IMR-90 (cell line): ENCODE results near the gene HEYL. TPM values are rescaled to one million over a fixed set of nuclear protein-coding genes. Genes with fewer than 3 reads are reported as not detected.
A peak's percentile ranks its signal among the peaks of the same experiment; 100 is the strongest.

Experiments
- ATAC-seq: fragments of 200-7000 bp; cut with Tn5 transposase; 2 replicates; pipeline ENCODE4 v1.9.1; 2020; ENCODE audit warnings: low read depth, mild to moderate bottlenecking, moderate library complexity
- BruUV-seq: library from RNA; stranded (reverse); fragments of 400-500 nt; replicated peaks from 2 replicates; lab custom pipeline; 2021; lab: Mats Ljungman, UMichigan
- CTCF ChIA-PET: fragments of 300-600 bp; formaldehyde crosslinking; extraction: SDS; loops from one replicate; lab custom pipeline; 2021; ENCODE audit warnings: antibody characterized with exemption; lab: Yijun Ruan, JAX
- POLR2A ChIA-PET: fragments of 300-600 bp; sonication (Branson Sonifier 250); formaldehyde crosslinking; loops from one replicate; lab custom pipeline; 2022; ENCODE audit warnings: antibody characterized with exemption; ENCODE audit not compliant: unreplicated experiment; lab: Charles Lee
- DNase-seq: peaks from one replicate; pipeline ENCODE4 v3.0.0; 2013
- H2AFZ ChIP-seq: replicated peaks from 2 replicates; pipeline ENCODE3; 2013; ENCODE audit warnings: low read length, mild to moderate bottlenecking; ENCODE audit not compliant: poor library complexity
- H2AK5ac ChIP-seq: 2 replicates; pipeline ENCODE4 v1.6.1; 2013; ENCODE audit warnings: low read depth, low read length, inconsistent platforms
- H2AK9ac ChIP-seq: replicated peaks from 2 replicates; pipeline ENCODE3; 2013; ENCODE audit warnings: mild to moderate bottlenecking, low read depth, low read length, moderate library complexity; ENCODE audit not compliant: poor library complexity
- H2BK120ac ChIP-seq: 2 replicates; pipeline ENCODE4 v1.6.1; 2013; ENCODE audit warnings: low read depth, low read length, inconsistent platforms
- H2BK15ac ChIP-seq: 3 replicates; pipeline ENCODE4 v1.6.1; 2013; ENCODE audit warnings: low read depth, low read length, inconsistent platforms
- H2BK20ac ChIP-seq: 2 replicates; pipeline ENCODE4 v1.6.1; 2013; ENCODE audit warnings: low read depth, mild to moderate bottlenecking, inconsistent platforms, low read length, moderate library complexity
- H2BK5ac ChIP-seq: 2 replicates; pipeline ENCODE4 v1.6.1; 2013; ENCODE audit warnings: mild to moderate bottlenecking, low read depth, low read length, inconsistent platforms; ENCODE audit not compliant: poor library complexity, severe bottlenecking
- H3K14ac ChIP-seq: replicated peaks from 2 replicates; pipeline ENCODE4 v1.6.1; 2013; ENCODE audit warnings: low read depth, low read length, inconsistent platforms
- H3K18ac ChIP-seq: 2 replicates; pipeline ENCODE4 v1.6.1; 2013; ENCODE audit warnings: low read depth, low read length, control low read depth
- H3K23ac ChIP-seq: 2 replicates; pipeline ENCODE4 v1.6.1; 2013; ENCODE audit warnings: low read depth, low read length, inconsistent platforms
- H3K27ac ChIP-seq: 2 replicates; pipeline ENCODE4 v1.5.1; 2013; ENCODE audit warnings: mild to moderate bottlenecking, control low read depth, low read length; ENCODE audit not compliant: insufficient read depth
- H3K27me3 ChIP-seq: 2 replicates; pipeline ENCODE4 v1.6.1; 2013; ENCODE audit warnings: low read length; ENCODE audit not compliant: control insufficient read depth, insufficient read depth
- H3K36me3 ChIP-seq: 2 replicates; pipeline ENCODE4 v1.6.1; 2013; ENCODE audit warnings: low read length, mixed read lengths; ENCODE audit not compliant: control insufficient read depth, insufficient read depth
- H3K4ac ChIP-seq: 2 replicates; pipeline ENCODE4 v1.6.1; 2013; ENCODE audit warnings: low read depth, low read length, inconsistent platforms
- H3K4me1 ChIP-seq: 2 replicates; pipeline ENCODE4 v1.6.1; 2013; ENCODE audit warnings: low read length, mixed read lengths; ENCODE audit not compliant: control insufficient read depth, insufficient read depth
- H3K4me2 ChIP-seq: 2 replicates; pipeline ENCODE4 v1.6.1; 2013; ENCODE audit warnings: low read depth, mild to moderate bottlenecking, control low read depth, low read length, moderate library complexity
- H3K4me3 ChIP-seq: 2 replicates; pipeline ENCODE4 v1.5.1; 2013; ENCODE audit warnings: low read depth, mild to moderate bottlenecking, control low read depth, low read length, moderate library complexity; ENCODE audit not compliant: insufficient read depth
- H3K56ac ChIP-seq: 2 replicates; pipeline ENCODE4 v1.6.1; 2013; ENCODE audit warnings: low read length, inconsistent platforms; ENCODE audit not compliant: insufficient read depth; ENCODE audit errors: extremely low read depth
- H3K79me1 ChIP-seq, 2 experiments: 2 replicates each; pipeline ENCODE4 v1.6.1; 2013; ENCODE audit warnings: low read length in 2 of 2, inconsistent platforms in 1 of 2, low read depth in 1 of 2
- H3K9ac ChIP-seq: 2 replicates; pipeline ENCODE4 v1.6.1; 2013; ENCODE audit warnings: low read depth, low read length, control low read depth
- H3K9me1 ChIP-seq: 2 replicates; pipeline ENCODE4 v1.6.1; 2013; ENCODE audit warnings: low read length, inconsistent platforms; ENCODE audit not compliant: insufficient read depth
- H3K9me3 ChIP-seq: 2 replicates; pipeline ENCODE4 v1.6.1; 2013; ENCODE audit warnings: low read length; ENCODE audit not compliant: control insufficient read depth, insufficient read depth
- H4K20me1 ChIP-seq: 2 replicates; pipeline ENCODE4 v1.6.1; 2013; ENCODE audit warnings: low read length, inconsistent platforms; ENCODE audit not compliant: insufficient read depth
- H4K5ac ChIP-seq: 2 replicates; pipeline ENCODE4 v1.6.1; 2013; ENCODE audit warnings: mild to moderate bottlenecking, low read depth, low read length, control low read depth
- H4K8ac ChIP-seq, 2 experiments: 2 replicates each; pipeline ENCODE4 v1.6.1; 2013; ENCODE audit warnings: low read depth in 2 of 2, low read length in 2 of 2, control low read depth in 1 of 2, inconsistent platforms in 1 of 2
- H4K91ac ChIP-seq: 2 replicates; pipeline ENCODE4 v1.6.1; 2013; ENCODE audit warnings: low read depth, low read length, inconsistent platforms; ENCODE audit not compliant: insufficient read depth
- CTCF ChIP-seq: conservative IDR thresholded peaks from 2 replicates; pipeline ENCODE4 v1.5.1; 2012; ENCODE audit warnings: mild to moderate bottlenecking, low read depth, low read length, improper control_type of control experiment
- MAZ ChIP-seq: IDR thresholded peaks from 2 replicates; pipeline ENCODE4 v1.6.1; 2012; ENCODE audit warnings: low read depth, mild to moderate bottlenecking, low read length, improper control_type of control experiment, moderate library complexity, borderline replicate concordance
- RAD21 ChIP-seq: IDR thresholded peaks from 2 replicates; pipeline ENCODE4 v1.6.1; 2012; ENCODE audit warnings: low read length, improper control_type of control experiment
- RCOR1 ChIP-seq: IDR thresholded peaks from 2 replicates; pipeline ENCODE4 v1.6.1; 2012; ENCODE audit warnings: mild to moderate bottlenecking, low read length, improper control_type of control experiment; ENCODE audit not compliant: insufficient replicate concordance
- SMC3 ChIP-seq: fragments of 150-350 bp; IDR thresholded peaks from 2 replicates; pipeline ENCODE4 v1.6.1; 2016; ENCODE audit warnings: low read depth, mild to moderate bottlenecking, antibody characterized with exemption, low read length, moderate library complexity
- WGBS, 2 experiments: methylation state at CpG; one replicate each; pipeline versions ENCODE4 v1.1.5 to v1.1.7; 2013; ENCODE audit warnings: missing lambda C conversion rate in 2 of 2; ENCODE audit not compliant: insufficient read length in 1 of 2; ENCODE audit errors: extremely low coverage in 2 of 2; 5-methylcytosine and 5-hydroxymethylcytosine counted together
- dilution Hi-C: fragments of 300-500 bp; cut with HindIII; formaldehyde crosslinking; loops from one replicate; pipeline ENCODE4 v1.14.3; 2018; ENCODE audit warnings: low sequenced_read_pairs; ENCODE audit not compliant: unreplicated experiment
- in situ Hi-C: fragments of 300-500 bp; cut with MboI; formaldehyde crosslinking; loops from 3 replicates; pipeline ENCODE4 v1.14.3; 2019; ENCODE audit warnings: low sequenced_read_pairs, inconsistent platforms, mixed read lengths
- intact Hi-C: fragments of 100-400 bp; cut with micrococcal nuclease; formaldehyde crosslinking; loops from 2 replicates; pipeline ENCODE4 v1.10.0; 2022
- polyA plus RNA-seq, 3 experiments: library from polyadenylated mRNA; depleted of rRNA; stranded (reverse); fragments of >200 nt; gene quantifications; 2 replicates each; pipeline ENCODE4 v1.2.3, GENCODE V29; 2012; ENCODE audit warnings: low replicate concordance in 1 of 3
- total RNA-seq: library from RNA; depleted of rRNA; stranded (reverse); fragments of >200 nt; gene quantifications from 2 replicates; pipeline ENCODE4 v1.2.3, GENCODE V29; 2012

The HEYL gene
- total and polyA plus RNA-seq, 2 of the 4 experiments (the other 2 are of a cell fraction): 0.02 TPM; not detected in 1

- H3K56ac ChIP-seq: no peak overlapping the region
- no peak overlapping the region for H3K18ac ChIP-seq
- intact Hi-C loops (loop anchor here (10.0 kb wide), 1 partner anchor 195 kb away; no protein-coding TSS in a partner anchor), in situ Hi-C loops (loop anchor here (5.0 kb wide), 1 partner anchor 48 kb away; no protein-coding TSS in a partner anchor), dilution Hi-C loops (no loop called here)
- no peak overlapping the region for H3K27ac ChIP-seq
- H3K4me2 ChIP-seq: no peak overlapping the region
- H2BK120ac ChIP-seq: no peak overlapping the region
- peaks cover 3% of the 10 kb centered on the region; the same call in 1 of the 2 replicates for H3K27me3 ChIP-seq
- H2AFZ ChIP-seq: peak overlapping the region; percentile 58
- H4K8ac ChIP-seq: no peak overlapping the region
- H4K91ac ChIP-seq: no peak overlapping the region
- no peaks in the 10 kb centered on the region for H3K9me3 ChIP-seq
- ChIA-PET POLR2A (no interaction called here), CTCF (interaction anchor here (2.3 kb wide), 1 partner anchor 44 kb away, joined by 10 read pairs; no protein-coding TSS in a partner anchor)
- no peaks in the 10 kb centered on the region for H3K79me1 ChIP-seq
- no TSS peak for BruUV-seq
- H4K20me1 ChIP-seq: 0 out of 2 replicates have a peak, but pooled peaks cover 3% of the 10 kb centered on the region
- H2BK15ac ChIP-seq: no peak overlapping the region
- no peak overlapping the region for H2BK5ac ChIP-seq
- H3K4me3 ChIP-seq: no peak overlapping the region
- no peak for ATAC-seq
- H3K14ac ChIP-seq: no peak overlapping the region
- no peak overlapping the region for H4K5ac ChIP-seq
- peak; percentile 56; the same call in 1 of the 2 replicates for TF ChIP-seq MAZ
- peak; percentile 25; the same call in 1 of the 2 replicates for TF ChIP-seq RAD21
- TF ChIP-seq RCOR1: no peak
- TF ChIP-seq CTCF: peak; percentile 54
- TF ChIP-seq SMC3: peak; percentile 39
- H3K23ac ChIP-seq: no peak overlapping the region
- WGBS, 2 experiments: 40% methylated on average over 26 of the region's 42 CpGs; no CpG with 5 or more reads in 1 of the 2 experiments
- no peak overlapping the region for H2AK9ac ChIP-seq
- no peak overlapping the region for H3K9ac ChIP-seq
- H3K4me1 ChIP-seq: peaks cover 2% of the 10 kb centered on the region; the same call in 1 of the 2 replicates
- H3K9me1 ChIP-seq: no peaks in the 10 kb centered on the region
- DNase-seq: no peak
- H2AK5ac ChIP-seq: no peak overlapping the region
- H2BK20ac ChIP-seq: no peak overlapping the region
- H3K4ac ChIP-seq: no peak overlapping the region
- no peaks in the 10 kb centered on the region for H3K36me3 ChIP-seq
Measured at GRCh38 chr1:39609618-39610331, 29.7 kb downstream of the HEYL start.
